K562 (cell line): ENCODE results near the gene ADARB2. TPM values are rescaled to one million over a fixed set of nuclear protein-coding genes. Genes with fewer than 3 reads are reported as not detected.
"Not testable (repeated sequence)": the region's sequence is repeated elsewhere in the genome, so short reads cannot be mapped to it uniquely, and the experiment has no call there.

ENCODE experiments used
- ATAC-seq: fragments of 200-7000 bp; cut with Tn5 transposase; 3 replicates; pipeline ENCODE4 v1.9.1; 2020; ENCODE audit warnings: moderate library complexity
- BruUV-seq: library from RNA; stranded (reverse); fragments of 400-500 nt; replicated peaks from 2 replicates; lab custom pipeline; 2021; lab: Mats Ljungman, UMichigan
- CTCF ChIA-PET: fragments of 300-600 bp; formaldehyde crosslinking; extraction: SDS; loops from one replicate; lab custom pipeline; 2021; ENCODE audit warnings: low intra/inter-chr PET ratio; lab: Yijun Ruan, JAX
- POLR2A ChIA-PET: fragments of 300-600, 350-650 bp; sonication (Branson Sonifier 250); formaldehyde crosslinking; extraction: SDS; loops from one replicate; lab custom pipeline; 2021; ENCODE audit warnings: antibody characterized with exemption, inconsistent platforms; lab: Yijun Ruan, JAX
- DNase-seq, 4 experiments: peaks; one replicate each; pipeline versions ENCODE4 v3.0.0 to v3.0.0-alpha.2; 2011 to 2018; ENCODE audit warnings: low spot score in 3 of 4, mixed read lengths in 3 of 4; ENCODE audit errors: extremely low read depth in 1 of 4
- FAIRE-seq: peaks from 2 replicates; lab custom pipeline; 2011; peaks lifted over from hg19 to GRCh38; lab: Jason Lieb, UNC
- H2AFZ ChIP-seq: 2 replicates; pipeline ENCODE4 v1.6.0; 2011; ENCODE audit warnings: low read depth, low read length, control low read depth, inconsistent platforms
- H3K27ac ChIP-seq: fragments of 200-600 bp; 3 replicates; pipeline ENCODE4 v1.8.0; 2011; ENCODE audit warnings: low read depth, mild to moderate bottlenecking, control low read depth, inconsistent platforms, low read length, moderate library complexity, mixed read lengths; ENCODE audit errors: extremely low read depth
- H3K27me3 ChIP-seq, 2 experiments: fragments of 300-600 bp in 1 of 2; 2 replicates in 1 of 2; 3 replicates in 1 of 2; pipeline versions ENCODE4 v1.6.0 to v1.8.0; 2011; ENCODE audit warnings: inconsistent platforms in 2 of 2, low read length in 2 of 2, mild to moderate bottlenecking in 1 of 2, mixed read lengths in 1 of 2, moderate library complexity in 1 of 2; ENCODE audit not compliant: control insufficient read depth in 2 of 2, insufficient read depth in 2 of 2
- H3K36me3 ChIP-seq: fragments of 300-600 bp; 3 replicates; pipeline ENCODE4 v1.8.0; 2011; ENCODE audit warnings: mild to moderate bottlenecking, low read length, inconsistent platforms; ENCODE audit not compliant: control insufficient read depth, insufficient read depth
- H3K4me1 ChIP-seq, 2 experiments: fragments of 200-600 bp in 1 of 2; replicated peaks in 1 of 2; 2 replicates in 1 of 2; 3 replicates in 1 of 2; pipeline versions ENCODE4 v1.5.1 to v1.8.0; 2011; ENCODE audit warnings: inconsistent platforms in 2 of 2, low read length in 2 of 2, mild to moderate bottlenecking in 1 of 2, mixed read lengths in 1 of 2, moderate library complexity in 1 of 2; ENCODE audit not compliant: control insufficient read depth in 2 of 2, insufficient read depth in 2 of 2
- H3K4me2 ChIP-seq: 2 replicates; pipeline ENCODE4 v1.6.1; 2011; ENCODE audit warnings: low read length, control low read depth, inconsistent platforms, mixed read lengths; ENCODE audit not compliant: insufficient read depth
- H3K4me3 ChIP-seq: fragments of 200-600 bp; sonication (generic), shearing (Covaris generic); 2 replicates; pipeline ENCODE4 v1.5.1; 2016; ENCODE audit warnings: control low read depth, inconsistent platforms
- H3K79me2 ChIP-seq: fragments of 200-600 bp; 3 replicates; pipeline ENCODE4 v1.8.0; 2011; ENCODE audit warnings: low read length, inconsistent platforms; ENCODE audit not compliant: control insufficient read depth, insufficient read depth
- H3K9ac ChIP-seq, 2 experiments: 2 replicates each; pipeline versions ENCODE4 v1.6.0 to v1.6.1; 2011; ENCODE audit warnings: low read depth in 2 of 2, low read length in 2 of 2, control low read depth in 1 of 2, inconsistent platforms in 1 of 2, mild to moderate bottlenecking in 1 of 2, mixed read lengths in 1 of 2; ENCODE audit not compliant: insufficient read depth in 1 of 2
- H3K9me1 ChIP-seq: one replicate; pipeline ENCODE4 v1.6.0; 2011; ENCODE audit warnings: inconsistent platforms, mild to moderate bottlenecking, low read length, moderate library complexity; ENCODE audit not compliant: control insufficient read depth, insufficient read depth
- H3K9me3 ChIP-seq: replicated peaks from 2 replicates; pipeline ENCODE4 v1.5.1; 2011; ENCODE audit warnings: low read depth, low read length, inconsistent platforms; ENCODE audit not compliant: control insufficient read depth, insufficient read depth
- H4K20me1 ChIP-seq: replicated peaks from 2 replicates; pipeline ENCODE4 v1.6.1; 2011; ENCODE audit warnings: low read length, inconsistent platforms, mixed read lengths; ENCODE audit not compliant: control insufficient read depth, insufficient read depth
- DIDO1 ChIP-seq: fragments of 450-650 bp; IDR thresholded peaks from 2 replicates; pipeline ENCODE4 v1.6.1; 2016; ENCODE audit warnings: low read depth, missing biosample characterization, missing genetic modification characterization
- DNMT1 ChIP-seq: fragments of 450-650 bp; IDR thresholded peaks from 2 replicates; pipeline ENCODE4 v1.6.1; 2016; ENCODE audit warnings: antibody characterized with exemption, mild to moderate bottlenecking
- FOXM1 ChIP-seq, 2 experiments: fragments of 450-650 bp in 1 of 2; sonication (generic) in 1 of 2; formaldehyde crosslinking in 1 of 2; IDR thresholded peaks; 2 replicates each; pipeline versions ENCODE4 v1.6.1 to v1.9.0; 2017 to 2022; ENCODE audit warnings: low read depth in 2 of 2, mild to moderate bottlenecking in 2 of 2, missing genetic modification reagents in 1 of 2, moderate library complexity in 1 of 2
- KAT8 ChIP-seq: fragments of 450-650 bp; IDR thresholded peaks from 2 replicates; pipeline ENCODE4 v1.6.1; 2016; ENCODE audit warnings: low read depth, mild to moderate bottlenecking
- PTRF ChIP-seq: fragments of 450-650 bp; IDR thresholded peaks from 2 replicates; pipeline ENCODE4 v1.6.1; 2016; ENCODE audit warnings: mild to moderate bottlenecking, missing genetic modification characterization, missing compliant biosample characterization
- SAFB ChIP-seq: fragments of 200-400 bp; formaldehyde crosslinking; IDR thresholded peaks from 2 replicates; pipeline ENCODE4 v1.6.1; 2017; ENCODE audit warnings: low read depth, low read length, borderline replicate concordance
- ZNF140 ChIP-seq: fragments of 250-450 bp; sonication (Bioruptor Pico); IDR thresholded peaks from 2 replicates; pipeline ENCODE4 v1.8.0; 2021; ENCODE audit warnings: moderate library complexity, mild to moderate bottlenecking, inconsistent platforms
- WGBS: fragments of 100-300 bp; shearing (Covaris generic); methylation state at CpG from one replicate; pipeline ENCODE4 v1.1.6; 2016; ENCODE audit warnings: low coverage, mixed read lengths; ENCODE audit not compliant: insufficient coverage; ENCODE audit errors: missing lambda C conversion rate; 5-methylcytosine and 5-hydroxymethylcytosine counted together
- in situ Hi-C: fragments of 300-500 bp; cut with MboI; formaldehyde crosslinking; loops from 4 replicates; pipeline ENCODE4 v1.15.0; 2018; ENCODE audit warnings: inconsistent platforms, mixed read lengths
- intact Hi-C: fragments of 100-400 bp; cut with micrococcal nuclease; formaldehyde crosslinking; loops from 2 replicates; pipeline ENCODE4 v1.14.2; 2022
- polyA plus RNA-seq, 8 experiments: library from polyadenylated mRNA; depleted of rRNA in 4 of 8; stranded (reverse) in 5 of 8; unstranded in 3 of 8; fragments of >200 nt; fragmentation: Nextera tagmentation in 2 of 8; fragmentation: Illumina TruSeq in 1 of 8; extraction: Ambion mirVana in 2 of 8; extraction: Trizol in 1 of 8; gene quantifications; 2 replicates each; pipeline versions ENCODE4 v1.2.1 to v1.2.3, GENCODE V29; 2011 to 2014; ENCODE audit warnings: inconsistent platforms in 1 of 8, missing spikeins in 1 of 8
- total RNA-seq, 7 experiments: library from RNA; depleted of rRNA in 6 of 7; stranded (reverse); fragments of >200 nt in 6 of 7; fragmentation: Illumina TruSeq in 2 of 7; extraction: Trizol in 2 of 7; gene quantifications; 2 replicates each; pipeline versions ENCODE4 v1.2.1 to v1.2.3, GENCODE V29; 2011 to 2021; ENCODE audit warnings: low replicate concordance in 1 of 7
- TF ChIP-seq, protein P1 (sequence below): fragments of 250-450 bp; sonication (Bioruptor Pico); IDR thresholded peaks from 2 replicates; pipeline ENCODE4 v1.4.0; 2020; ENCODE audit warnings: mild to moderate bottlenecking, moderate library complexity

Gene ADARB2
- total and polyA plus RNA-seq, 9 of the 15 experiments (the other 6 are each of a cell fraction or from before 2014, with no cell fraction given) = not detected

DNA sequence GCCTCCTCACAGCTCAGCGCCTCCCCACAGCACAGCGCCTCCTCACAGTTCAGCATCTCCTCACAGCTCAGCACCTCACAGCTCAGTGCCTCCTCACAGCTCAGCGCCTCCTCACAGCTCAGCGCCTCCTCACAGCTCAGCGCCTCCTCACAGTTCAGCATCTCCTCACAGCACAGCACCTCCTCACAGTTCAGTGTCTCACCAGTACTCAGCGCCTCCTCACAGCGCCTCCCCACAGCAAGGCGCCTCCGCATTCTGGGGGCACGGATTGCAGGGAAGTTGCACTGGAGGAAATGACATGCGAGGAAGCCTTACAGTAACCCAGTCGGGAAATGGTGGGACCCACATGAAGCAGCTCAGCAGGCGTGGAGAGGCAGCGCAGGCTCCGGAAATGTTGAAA, 409.6 kb downstream of the ADARB2 start (continued):
- TF ChIP-seq FOXM1 (IDR thresholded peaks at IDR 0.05; ENCODE audit: low read depth) = no peak
- no peak for TF ChIP-seq FOXM1 (CRISPR knock-in tag; IDR thresholded peaks at IDR 0.05; ENCODE audit: low read depth)
- TF ChIP-seq DIDO1 (tag) = no peak
- TF ChIP-seq KAT8 = no peak
- no peak for TF ChIP-seq DNMT1
- no peak for TF ChIP-seq PTRF (tag)
- TF ChIP-seq ZNF140 (CRISPR knock-in tag) = no peak
- TF ChIP-seq SAFB = no peak
- TF ChIP-seq, protein P1, sequence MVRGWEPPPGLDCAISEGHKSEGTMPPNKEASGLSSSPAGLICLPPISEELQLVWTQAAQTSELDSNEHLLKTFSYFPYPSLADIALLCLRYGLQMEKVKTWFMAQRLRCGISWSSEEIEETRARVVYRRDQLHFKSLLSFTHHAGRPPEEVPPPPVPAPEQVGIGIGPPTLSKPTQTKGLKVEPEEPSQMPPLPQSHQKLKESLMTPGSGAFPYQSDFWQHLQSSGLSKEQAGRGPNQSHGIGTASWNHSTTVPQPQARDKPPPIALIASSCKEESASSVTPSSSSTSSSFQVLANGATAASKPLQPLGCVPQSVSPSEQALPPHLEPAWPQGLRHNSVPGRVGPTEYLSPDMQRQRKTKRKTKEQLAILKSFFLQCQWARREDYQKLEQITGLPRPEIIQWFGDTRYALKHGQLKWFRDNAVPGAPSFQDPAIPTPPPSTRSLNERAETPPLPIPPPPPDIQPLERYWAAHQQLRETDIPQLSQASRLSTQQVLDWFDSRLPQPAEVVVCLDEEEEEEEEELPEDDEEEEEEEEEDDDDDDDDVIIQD = no peak

DNA sequence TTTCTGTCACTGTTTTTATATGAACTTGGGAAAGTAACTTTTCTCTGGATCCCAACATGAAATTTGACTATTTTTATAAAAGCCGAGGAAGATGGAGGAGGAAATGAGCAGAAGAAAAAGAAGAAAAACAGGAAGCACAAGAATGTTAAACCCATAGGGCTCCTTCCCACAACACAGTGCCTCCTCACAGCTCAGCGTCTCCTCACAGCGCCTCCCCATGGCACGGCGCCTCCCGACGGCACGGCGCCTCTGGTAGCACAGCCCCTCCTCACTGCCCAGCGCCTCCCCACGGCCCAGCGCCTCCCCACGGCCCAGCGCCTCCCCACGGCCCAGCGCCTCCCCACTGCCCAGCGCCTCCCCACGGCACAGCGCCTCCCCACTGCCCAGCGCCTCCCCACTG, 410.8 kb downstream of the ADARB2 start:
- H3K4me2 ChIP-seq, BruUV-seq, ATAC-seq, H4K20me1 ChIP-seq, H3K36me3 ChIP-seq, H3K27me3 ChIP-seq, H3K27ac ChIP-seq, H3K79me2 ChIP-seq, DNase-seq, intact Hi-C loops, FAIRE-seq, H3K9ac ChIP-seq, H3K4me1 ChIP-seq, CTCF ChIA-PET, H2AFZ ChIP-seq, H3K9me3 ChIP-seq, H3K9me1 ChIP-seq, in situ Hi-C loops, H3K4me3 ChIP-seq: not testable (repeated sequence)
- WGBS = 7% methylated on average over 19 of the region's 20 CpGs
- POLR2A ChIA-PET = interaction anchor here (1.0 kb wide), 1 partner anchor 12 kb away, joined by 3 read pairs; no protein-coding TSS in a partner anchor
